Hippocampal formation (tissue), 2 donors: ENCODE results near the gene BNIP3.
A peak's percentile ranks its signal among the peaks of the same experiment; 100 is the strongest.
"Not testable (repeated sequence)": the region's sequence is repeated elsewhere in the genome, so short reads cannot be mapped to it uniquely, and the experiment has no call there.

ENCODE experiments used
- DNase-seq, 2 donors: peaks; one replicate each; lab custom pipeline; 2025; lab: John Stamatoyannopoulos, UW

Gene BNIP3

GRCh38 chr10:132001238-132001972 is 19.7 kb upstream of the BNIP3 start:
- DNase-seq = no peak

GRCh38 chr10:131998845-131999681 is 17.3 kb upstream of the BNIP3 start:
- no peak for DNase-seq

DNA sequence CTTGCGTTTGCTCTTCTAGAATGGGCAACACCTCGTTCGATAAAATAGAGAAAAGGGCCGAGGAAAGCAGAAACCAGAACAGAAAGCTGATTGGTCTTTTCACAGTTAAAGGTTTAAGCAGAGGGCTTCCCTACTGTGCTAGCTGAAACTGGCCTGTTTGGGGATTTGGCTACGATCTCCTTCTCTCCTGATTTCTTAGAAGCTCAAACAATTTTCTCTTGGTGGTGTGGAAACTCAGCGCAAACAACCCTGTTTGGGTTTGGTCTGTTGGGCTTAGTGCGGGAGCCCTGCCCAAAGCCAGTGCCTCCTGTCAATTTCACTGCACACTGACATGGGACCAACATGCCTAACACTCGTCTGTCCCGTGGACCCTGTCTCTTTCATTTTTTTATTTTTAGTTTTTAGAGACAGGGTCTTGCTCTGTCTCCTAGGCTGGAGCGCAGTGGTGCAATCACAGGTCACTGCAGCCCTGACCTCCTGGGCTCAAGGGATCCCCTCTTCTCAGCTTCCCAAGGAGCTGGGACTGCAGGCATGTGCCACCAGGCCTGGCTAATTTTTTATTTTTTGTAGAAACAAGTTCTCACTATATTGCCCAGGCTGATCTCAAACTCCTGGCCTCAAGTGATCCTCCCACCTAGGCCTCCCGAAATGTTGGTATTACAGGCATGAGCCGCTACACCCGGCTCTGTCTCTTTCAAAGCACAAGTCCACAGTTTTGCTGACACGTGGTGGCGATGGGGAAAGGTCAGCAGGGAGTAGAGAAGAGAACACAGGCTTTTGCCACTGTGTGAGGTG is 16.5 kb upstream of the BNIP3 start:
- no peak for DNase-seq

DNA sequence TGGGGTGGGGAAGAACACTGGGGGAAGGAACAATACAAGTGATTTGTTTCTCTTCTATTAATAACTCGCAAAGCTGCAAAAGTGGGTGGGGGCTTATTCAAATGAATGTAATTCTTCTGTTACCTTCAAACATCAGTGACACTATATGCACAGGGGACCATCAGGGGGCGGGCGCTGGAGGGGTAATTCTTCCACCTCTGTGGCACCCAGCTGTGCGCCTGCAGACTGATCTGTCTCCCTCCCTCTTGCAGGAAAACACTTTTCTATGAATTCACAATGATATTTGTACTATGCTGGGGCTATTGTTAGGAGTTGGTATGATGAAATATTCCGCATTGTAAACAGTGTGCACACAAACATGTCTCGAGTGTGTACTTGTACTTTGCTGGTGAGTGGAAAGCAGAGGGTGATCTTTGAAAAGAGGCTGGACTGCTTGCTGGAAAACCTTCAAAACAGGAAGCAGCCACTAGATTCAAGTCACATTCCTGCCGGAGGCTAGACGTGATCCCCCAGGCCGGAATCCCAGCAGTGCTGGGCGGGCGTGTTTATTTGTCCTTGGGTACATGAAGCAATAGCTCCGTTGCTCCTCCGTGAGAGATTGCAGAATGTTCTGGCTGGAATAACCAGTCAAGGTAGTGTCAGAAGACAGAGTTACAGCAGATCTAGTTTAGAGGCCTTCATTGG is 15.8 kb upstream of the BNIP3 start:
- DNase-seq = no peak

- peak; percentile 36 to 46 for DNase-seq
These were observed 15.0 kb upstream of the BNIP3 start for GRCh38 chr10:131996466-131997365.

DNA sequence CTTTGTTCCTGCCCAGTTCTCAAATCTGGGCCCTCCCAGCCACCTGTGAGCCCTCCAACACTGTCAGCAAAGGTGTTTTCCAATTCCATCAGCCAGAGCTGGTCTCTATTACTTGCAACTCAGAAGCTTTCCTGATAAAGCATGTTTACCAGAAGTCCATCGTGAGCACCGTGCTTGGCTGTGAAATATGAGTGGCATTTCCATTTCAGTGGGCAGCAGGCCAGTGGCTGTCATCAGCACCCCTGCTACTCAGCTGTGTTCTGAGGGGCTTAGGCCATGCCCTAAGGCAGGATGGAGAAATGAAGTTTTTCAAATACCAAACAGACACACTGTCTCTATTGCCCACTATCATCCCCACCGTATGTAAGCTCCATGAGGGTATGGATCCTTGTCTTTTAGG is 12.7 kb upstream of the BNIP3 start:
- no peak for DNase-seq

GRCh38 chr10:131993275-131993674 is 11.6 kb upstream of the BNIP3 start:
- no peak for DNase-seq

- no peak for DNase-seq
These were observed 10.0 kb upstream of the BNIP3 start for GRCh38 chr10:131991726-131992125.

GRCh38 chr10:131987786-131988185 is 6.1 kb upstream of the BNIP3 start:
- DNase-seq = not testable (repeated sequence)

- DNase-seq = not testable (repeated sequence)
These were observed 5.6 kb upstream of the BNIP3 start for GRCh38 chr10:131987301-131987700.

- not testable (repeated sequence) for DNase-seq
These were observed 5.1 kb upstream of the BNIP3 start for GRCh38 chr10:131986851-131987250.

GRCh38 chr10:131983780-131984179 is 2.1 kb upstream of the BNIP3 start:
- no peak for DNase-seq

DNA sequence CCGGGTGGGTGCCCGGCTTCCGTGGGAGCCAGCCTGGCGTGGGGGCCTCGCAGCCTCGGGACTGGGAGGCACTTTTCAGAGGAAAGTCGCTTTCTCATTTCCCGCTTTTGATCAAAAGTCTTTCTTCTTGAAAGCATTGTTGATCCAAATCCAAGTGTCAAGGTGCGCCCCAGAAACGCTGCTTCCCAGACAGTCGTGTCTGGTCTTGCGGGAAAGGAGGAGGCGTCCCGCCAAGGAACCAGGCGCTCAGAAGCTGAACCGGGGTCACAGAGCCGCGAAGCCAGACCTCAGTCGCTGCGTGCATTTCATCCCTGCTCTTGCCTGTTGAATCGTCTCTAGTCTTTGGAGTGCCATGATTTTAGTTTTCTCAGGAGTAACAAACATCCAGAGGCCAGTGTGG is 1.1 kb upstream of the BNIP3 start:
- DNase-seq = no peak

DNA sequence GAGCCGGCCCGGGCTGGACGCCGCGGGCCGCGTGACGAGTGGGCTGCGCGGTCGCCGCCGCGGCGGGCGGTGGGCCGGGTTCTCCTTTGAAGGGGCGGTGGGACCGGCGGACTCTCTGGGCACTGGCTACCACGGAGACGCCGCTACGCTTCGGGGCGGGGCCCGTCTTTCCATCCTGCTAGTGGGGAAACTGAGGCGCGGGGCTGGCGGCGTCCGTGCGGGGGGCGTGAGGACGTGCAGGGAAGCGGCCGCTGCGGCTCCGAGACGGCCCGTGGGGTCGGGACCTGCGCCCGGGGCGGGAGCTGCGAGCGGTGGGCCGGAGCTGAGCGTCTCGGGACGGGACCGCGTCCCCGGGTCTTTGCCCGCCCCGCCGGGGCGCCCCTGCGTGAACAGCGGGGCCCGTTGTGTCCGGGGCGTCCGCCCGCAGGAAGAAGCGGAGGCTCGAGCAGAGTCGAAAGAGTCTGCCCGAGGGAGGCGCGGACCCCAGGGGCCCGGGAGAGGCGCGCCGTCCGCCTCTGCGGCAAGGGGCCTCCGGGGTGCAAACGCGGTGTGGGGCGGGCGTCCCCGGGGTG is 548 bp upstream of the BNIP3 start:
- DNase-seq = no peak

- no peak for DNase-seq
These were observed 828 bp downstream of the BNIP3 start for GRCh38 chr10:131980761-131981428.

DNA sequence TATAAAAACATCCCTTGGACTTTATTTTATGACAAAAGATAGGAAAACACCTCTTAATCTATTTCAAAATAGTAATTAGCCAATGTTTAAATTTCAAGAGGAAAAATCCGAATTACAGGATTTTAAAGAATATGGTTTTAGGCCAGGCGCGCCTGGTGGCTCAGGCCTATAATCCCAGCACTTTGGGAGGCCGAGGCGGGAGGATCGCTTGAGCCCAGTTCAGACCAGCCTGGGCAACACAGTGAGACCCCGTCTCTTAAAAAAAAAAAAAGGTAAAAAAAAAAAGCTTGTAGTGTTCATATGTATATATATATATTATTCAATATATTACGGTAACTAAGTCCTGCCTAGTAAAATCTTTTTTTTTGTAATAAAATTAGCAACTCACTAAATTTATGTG is 1.4 kb downstream of the BNIP3 start:
- DNase-seq = no peak

GRCh38 chr10:131979821-131980270 is 1.9 kb downstream of the BNIP3 start:
- DNase-seq = no peak

DNA sequence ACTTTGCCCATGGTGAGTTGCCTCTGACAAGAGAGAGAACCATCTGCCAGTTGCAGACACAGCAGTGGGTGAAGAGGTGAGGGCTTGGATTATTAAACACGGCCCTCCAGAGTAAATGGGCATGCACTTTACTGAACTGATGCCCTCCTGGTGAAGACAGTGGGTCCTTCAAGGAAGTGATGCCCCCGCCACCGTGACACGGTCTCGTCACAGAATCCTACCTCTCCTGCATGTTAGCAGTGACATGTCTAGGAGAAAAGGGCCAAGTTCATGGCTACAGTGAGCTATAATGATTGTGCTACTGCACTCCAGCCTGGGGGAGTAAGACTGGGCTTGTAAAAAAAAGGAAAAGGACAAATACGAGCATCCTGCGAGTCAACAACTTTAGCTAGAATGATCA is 2.4 kb downstream of the BNIP3 start:
- no peak for DNase-seq

GRCh38 chr10:131978851-131979250 is 2.9 kb downstream of the BNIP3 start:
- no peak for DNase-seq

DNA sequence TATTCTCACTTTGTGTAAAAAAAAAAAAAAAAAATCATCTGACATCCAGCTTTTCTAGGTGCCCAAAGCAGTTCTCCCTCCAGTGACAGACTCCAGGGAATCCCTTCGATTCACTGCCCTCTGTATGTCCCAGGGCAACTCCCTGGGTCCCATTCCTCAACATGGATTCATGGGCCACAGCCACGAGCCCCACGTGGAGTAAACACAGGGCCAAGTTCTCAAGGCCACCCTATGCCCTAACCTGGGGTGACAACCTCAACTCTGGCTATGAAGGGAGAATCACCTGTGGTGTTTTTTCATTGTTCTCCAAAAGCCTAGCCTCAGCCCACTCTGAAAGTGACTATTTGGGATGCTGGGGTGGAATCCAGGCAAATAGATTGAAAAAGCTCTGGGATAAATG is 3.4 kb downstream of the BNIP3 start:
- DNase-seq = no peak
